ENCODE measurements around the gene PLPP3. TPM values are rescaled to one million over a fixed set of nuclear protein-coding genes. Genes with fewer than 3 reads are reported as not detected.

PLPP3 gene
- total RNA-seq, 1 donor from 2014 or later: 61.8 TPM

GRCh38 chr1:56483104-56483503, 96.3 kb downstream of the PLPP3 start:
- no peak for TF ChIP-seq CTCF (IDR thresholded peaks at IDR 0.05; ENCODE audit: unreplicated experiment)
- H3K4me1 Mint-ChIP-seq: no peaks in the 10 kb centered on the region
- H3K9me3 Mint-ChIP-seq: peaks cover 8% of the 10 kb centered on the region
- peaks cover 2% of the 10 kb centered on the region for H3K36me3 Mint-ChIP-seq
- DNase-seq (ENCODE audit: low spot score in 2 of 2, unreplicated experiment in 2 of 2): no peak
- no peak overlapping the region for H3K4me3 Mint-ChIP-seq
- no peak overlapping the region for H3K27ac Mint-ChIP-seq
- no peaks in the 10 kb centered on the region for H3K27me3 Mint-ChIP-seq (ENCODE audit: low read depth)

- TF ChIP-seq CTCF (IDR thresholded peaks at IDR 0.05; ENCODE audit: unreplicated experiment): no peak
- no peak for DNase-seq (ENCODE audit: low spot score in 2 of 2, unreplicated experiment in 2 of 2)
- H3K4me3 Mint-ChIP-seq: no peak overlapping the region
- no peak overlapping the region for H3K27ac Mint-ChIP-seq
- peaks cover 2% of the 10 kb centered on the region for H3K36me3 Mint-ChIP-seq
- peaks cover 2% of the 10 kb centered on the region for H3K4me1 Mint-ChIP-seq
- no peaks in the 10 kb centered on the region for H3K27me3 Mint-ChIP-seq (ENCODE audit: low read depth)
- H3K9me3 Mint-ChIP-seq: peaks cover 8% of the 10 kb centered on the region
These were observed 96.9 kb downstream of the PLPP3 start for GRCh38 chr1:56482486-56482885.

- Mint-ChIP-seq H3K4me3 (no peak overlapping the region), H3K36me3 (peaks cover 2% of the 10 kb centered on the region), H3K4me1 (peaks cover 9% of the 10 kb centered on the region), H3K27me3 (ENCODE audit: low read depth) (no peaks in the 10 kb centered on the region), H3K9me3 (peaks cover 8% of the 10 kb centered on the region), H3K27ac (no peak overlapping the region)
- TF ChIP-seq CTCF (IDR thresholded peaks at IDR 0.05; ENCODE audit: unreplicated experiment): no peak
- DNase-seq (ENCODE audit: low spot score in 2 of 2, unreplicated experiment in 2 of 2): no peak
These were observed 98.1 kb downstream of the PLPP3 start for GRCh38 chr1:56481140-56481694.

- no peak for TF ChIP-seq CTCF (IDR thresholded peaks at IDR 0.05; ENCODE audit: unreplicated experiment)
- Mint-ChIP-seq H3K4me3 (peak overlapping the region; percentile 49), H3K27ac (peak overlapping the region; percentile 43), H3K27me3 (ENCODE audit: low read depth) (no peaks in the 10 kb centered on the region), H3K36me3 (no peaks in the 10 kb centered on the region), H3K4me1 (peaks cover 9% of the 10 kb centered on the region), H3K9me3 (peaks cover 4% of the 10 kb centered on the region)
- DNase-seq (ENCODE audit: low spot score in 2 of 2, unreplicated experiment in 2 of 2): no peak
These were observed 100.6 kb downstream of the PLPP3 start for GRCh38 chr1:56478734-56479133.

GRCh38 chr1:56477164-56478111, 101.9 kb downstream of the PLPP3 start:
- peak; percentile 24 to 54 for DNase-seq (ENCODE audit: low spot score in 2 of 2, unreplicated experiment in 2 of 2)
- Mint-ChIP-seq H3K4me3 (peak overlapping the region; percentile 72), H3K4me1 (peaks cover 10% of the 10 kb centered on the region), H3K36me3 (no peaks in the 10 kb centered on the region), H3K9me3 (peaks cover 4% of the 10 kb centered on the region), H3K27me3 (ENCODE audit: low read depth) (no peaks in the 10 kb centered on the region), H3K27ac (peak overlapping the region; percentile 85)
- no peak for TF ChIP-seq CTCF (IDR thresholded peaks at IDR 0.05; ENCODE audit: unreplicated experiment)
